Smooth muscle cell (in vitro differentiated cells): ENCODE measurements around the gene MAP6. TPM values are rescaled to one million over a fixed set of nuclear protein-coding genes. Genes with fewer than 3 reads are reported as not detected.
A peak's percentile ranks its signal among the peaks of the same experiment; 100 is the strongest.

Experiments
- DNase-seq: peaks from one replicate; lab custom pipeline; 2025; ENCODE audit not compliant: unreplicated experiment; lab: John Stamatoyannopoulos, UW
- H2AFZ ChIP-seq: fragments of 200-600 bp; sonication (generic); 2 replicates; pipeline ENCODE4 v1.6.0; 2016; ENCODE audit warnings: antibody characterized with exemption, low read depth, mild to moderate bottlenecking
- H3F3A ChIP-seq: fragments of 200-600 bp; sonication (generic); 2 replicates; pipeline ENCODE4 v1.6.0; 2017; ENCODE audit warnings: antibody characterized with exemption, low read depth
- H3K27ac ChIP-seq: fragments of 200-600 bp; sonication (generic); 2 replicates; pipeline ENCODE4 v1.5.1; 2016; ENCODE audit warnings: low read depth, mild to moderate bottlenecking
- H3K27me3 ChIP-seq: fragments of 200-600 bp; sonication (generic); 2 replicates; pipeline ENCODE4 v1.6.1; 2016; ENCODE audit warnings: low read depth, mild to moderate bottlenecking
- H3K36me3 ChIP-seq: fragments of 200-600 bp; sonication (generic); 2 replicates; pipeline ENCODE4 v1.5.1; 2016; ENCODE audit warnings: low read depth
- H3K4me1 ChIP-seq: fragments of 200-600 bp; sonication (generic); 2 replicates; pipeline ENCODE4 v1.5.1; 2016; ENCODE audit warnings: low read depth
- H3K4me2 ChIP-seq: fragments of 200-600 bp; sonication (generic); 2 replicates; pipeline ENCODE4 v1.6.0; 2016; ENCODE audit warnings: mild to moderate bottlenecking
- H3K4me3 ChIP-seq: fragments of 200-600 bp; sonication (generic); 2 replicates; pipeline ENCODE4 v1.5.1; 2016; ENCODE audit warnings: mild to moderate bottlenecking
- H3K79me2 ChIP-seq: fragments of 200-600 bp; sonication (generic); 2 replicates; pipeline ENCODE4 v1.6.0; 2016; ENCODE audit warnings: low read depth, mild to moderate bottlenecking
- H3K9ac ChIP-seq: fragments of 200-600 bp; sonication (generic); 2 replicates; pipeline ENCODE4 v1.6.0; 2016; ENCODE audit warnings: low read depth
- H3K9me3 ChIP-seq: fragments of 200-600 bp; sonication (generic); replicated peaks from 2 replicates; pipeline ENCODE4 v1.5.1; 2016; ENCODE audit warnings: low read depth
- H4K20me1 ChIP-seq: fragments of 200-600 bp; sonication (generic); 2 replicates; pipeline ENCODE4 v1.6.0; 2016; ENCODE audit warnings: low read depth
- CTCF ChIP-seq: fragments of 200-600 bp; sonication (generic); IDR thresholded peaks from 2 replicates; pipeline ENCODE4 v1.5.1; 2017; ENCODE audit warnings: borderline replicate concordance, mild to moderate bottlenecking, antibody characterized with exemption; ENCODE audit not compliant: insufficient read depth, poor library complexity, severe bottlenecking
- WGBS: methylation state at CpG from one replicate; pipeline ENCODE4 v1.1.7; 2016; ENCODE audit warnings: low lambda C conversion rate; 5-methylcytosine and 5-hydroxymethylcytosine counted together
- polyA plus RNA-seq: library from polyadenylated mRNA; unstranded; fragments of >200 nt; fragmentation: Nextera tagmentation; extraction: Ambion mirVana; gene quantifications from 2 replicates; pipeline ENCODE4 v1.2.1, GENCODE V29; 2016
- total RNA-seq: library from RNA; depleted of rRNA; stranded (reverse); fragments of >200 nt; gene quantifications from 2 replicates; pipeline ENCODE4 v1.2.3, GENCODE V29; 2014

MAP6 gene
- total and polyA plus RNA-seq, 2 experiments from 2014 or later: 0.22 to 0.43 TPM

DNA sequence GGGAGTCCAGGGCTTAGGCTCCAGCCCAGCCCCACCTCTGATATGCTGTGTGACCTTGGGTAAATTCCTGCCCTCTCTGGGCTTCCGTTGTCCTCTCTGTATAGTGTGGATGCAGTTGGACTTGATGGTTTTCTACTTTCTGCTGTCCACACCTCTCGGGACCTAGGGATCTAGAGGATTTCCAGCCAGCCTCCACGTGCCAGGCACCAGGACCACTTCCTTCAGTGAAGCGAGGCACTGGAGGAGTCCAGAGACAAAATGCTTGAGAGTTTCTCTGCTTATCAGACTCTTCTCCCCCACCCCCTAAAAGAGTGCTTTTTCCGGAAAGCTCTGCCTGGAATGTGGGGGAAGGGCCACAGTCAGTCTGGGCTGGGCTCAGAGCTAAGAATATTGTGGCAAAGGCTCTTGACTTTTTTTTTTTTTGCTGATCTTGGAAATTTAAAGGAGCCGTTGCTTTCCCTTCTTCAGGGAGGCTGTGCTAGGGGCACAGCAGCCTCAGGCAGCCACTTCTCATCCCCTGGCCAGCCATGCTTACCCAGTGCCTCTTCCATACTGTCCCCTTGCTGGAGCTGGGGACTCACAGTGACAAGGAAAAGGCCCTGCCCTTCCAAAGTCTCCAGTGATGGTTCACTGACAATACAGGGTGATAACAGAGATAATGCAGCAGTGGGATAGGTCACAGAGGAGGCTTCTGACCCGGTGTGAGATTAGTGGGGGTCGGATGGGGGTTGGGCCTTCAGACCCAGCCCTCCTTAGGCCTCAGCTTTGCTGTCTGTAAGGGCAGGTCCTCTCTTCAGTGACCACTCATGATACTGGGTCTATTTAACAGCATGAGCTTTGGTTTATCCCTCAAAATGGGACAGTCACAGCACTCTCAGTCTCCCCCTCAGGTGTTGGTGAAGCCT is 109.6 kb downstream of the MAP6 start:
- WGBS: 12% methylated on average over 8 of the region's 8 CpGs
- H3K27me3 ChIP-seq: no peaks in the 10 kb centered on the region
- H3K4me1 ChIP-seq: peaks cover 35% of the 10 kb centered on the region
- H3K9ac ChIP-seq: peak overlapping the region; percentile 21
- H3F3A ChIP-seq: peaks cover 54% of the 10 kb centered on the region
- no peaks in the 10 kb centered on the region for H3K36me3 ChIP-seq
- peaks cover 30% of the 10 kb centered on the region for H3K79me2 ChIP-seq
- no peak overlapping the region for H2AFZ ChIP-seq
- peak overlapping the region; percentile 94 for H3K4me2 ChIP-seq
- no peak for DNase-seq
- no peak overlapping the region for H3K4me3 ChIP-seq
- no peaks in the 10 kb centered on the region for H3K9me3 ChIP-seq
- peak overlapping the region; percentile 99 for H3K27ac ChIP-seq
- TF ChIP-seq CTCF: no peak
- H4K20me1 ChIP-seq: peaks cover 16% of the 10 kb centered on the region

GRCh38 chr11:75557666-75558494 is 111.0 kb downstream of the MAP6 start:
- H3F3A ChIP-seq: peaks cover 45% of the 10 kb centered on the region
- peaks cover 3% of the 10 kb centered on the region for H4K20me1 ChIP-seq
- H3K9ac ChIP-seq: peak overlapping the region; percentile 33
- H3K27me3 ChIP-seq: no peaks in the 10 kb centered on the region
- H3K27ac ChIP-seq: peak overlapping the region; percentile 99
- DNase-seq: peak; percentile 45
- peaks cover 17% of the 10 kb centered on the region for H3K79me2 ChIP-seq
- no peaks in the 10 kb centered on the region for H3K9me3 ChIP-seq
- H3K4me1 ChIP-seq: peaks cover 43% of the 10 kb centered on the region
- H3K4me3 ChIP-seq: no peak overlapping the region
- TF ChIP-seq CTCF: no peak
- H2AFZ ChIP-seq: no peak overlapping the region
- WGBS: 32% methylated on average over 17 of the region's 17 CpGs
- H3K4me2 ChIP-seq: peak overlapping the region; percentile 94
- no peaks in the 10 kb centered on the region for H3K36me3 ChIP-seq

DNA sequence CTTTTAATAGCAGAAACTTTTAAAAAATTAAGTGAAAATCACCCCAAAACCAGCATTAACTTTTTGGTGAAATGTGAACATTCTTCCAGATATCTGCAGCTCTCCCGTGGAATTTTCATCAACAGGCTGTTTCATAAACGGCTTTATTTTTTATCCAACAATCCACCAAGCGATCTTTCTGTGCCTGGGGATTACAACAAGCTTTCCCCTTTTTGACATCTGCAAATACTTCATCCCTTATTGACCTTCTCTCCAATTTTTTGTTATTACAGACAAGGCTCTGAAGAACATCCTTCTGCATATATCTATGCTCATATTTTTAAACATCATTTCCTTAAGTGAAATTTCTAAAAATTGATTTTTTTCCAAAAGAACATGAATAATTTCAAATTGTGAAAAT is 112.6 kb downstream of the MAP6 start:
- no peak overlapping the region for H2AFZ ChIP-seq
- H3K4me2 ChIP-seq: no peak overlapping the region
- no peaks in the 10 kb centered on the region for H4K20me1 ChIP-seq
- H3K79me2 ChIP-seq: peaks cover 9% of the 10 kb centered on the region
- H3F3A ChIP-seq: peaks cover 36% of the 10 kb centered on the region
- no peak overlapping the region for H3K9ac ChIP-seq
- H3K4me1 ChIP-seq: peaks cover 37% of the 10 kb centered on the region
- no peaks in the 10 kb centered on the region for H3K36me3 ChIP-seq
- no peaks in the 10 kb centered on the region for H3K9me3 ChIP-seq
- H3K27me3 ChIP-seq: no peaks in the 10 kb centered on the region
- peak overlapping the region; percentile 99 for H3K27ac ChIP-seq
- no peak for TF ChIP-seq CTCF
- no peak overlapping the region for H3K4me3 ChIP-seq
- DNase-seq: no peak
- 69% methylated on average over 3 of the region's 3 CpGs for WGBS
